Measurements from ENCODE around the gene STAG3. TPM values are rescaled to one million over a fixed set of nuclear protein-coding genes. Genes with fewer than 3 reads are reported as not detected.

Gene STAG3
- total and polyA plus RNA-seq, 2 of the 4 experiments (the other 2 are of a cell fraction), result 0.36 to 0.65 TPM

DNA sequence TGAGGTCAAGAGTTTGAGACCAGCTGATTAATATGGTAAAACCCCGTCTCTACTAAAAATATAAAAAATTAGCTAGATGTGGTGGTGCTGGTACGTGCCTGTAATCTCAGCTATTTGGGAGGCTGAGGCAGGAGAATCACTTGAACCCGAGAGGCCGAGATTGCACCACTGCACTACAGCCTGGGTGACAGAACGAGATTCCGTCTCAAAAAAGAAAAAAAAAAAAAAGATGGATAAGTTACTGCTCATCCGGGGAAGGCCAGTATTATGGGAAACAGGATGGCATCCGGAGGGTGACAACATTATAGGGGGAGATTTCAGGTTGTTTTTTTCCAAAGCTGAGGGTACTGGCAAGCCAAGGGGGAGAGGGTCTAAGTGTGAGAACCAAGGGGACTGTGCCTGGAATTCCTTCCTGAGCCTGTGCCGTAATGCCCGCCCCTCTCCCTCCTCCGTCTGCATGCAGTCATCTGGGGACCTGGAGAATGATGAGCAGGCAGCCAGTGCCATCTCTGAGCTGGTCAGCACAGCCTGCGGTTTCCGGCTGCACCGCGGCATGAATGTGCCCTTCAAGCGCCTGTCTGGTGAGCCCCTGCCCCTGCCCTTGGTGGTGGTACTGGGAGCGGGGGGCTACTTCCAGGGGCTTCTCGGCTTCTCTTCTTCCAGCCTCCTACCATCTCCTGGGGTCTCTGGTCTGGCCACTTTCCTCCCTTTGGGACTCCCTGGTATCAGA, 24.6 kb upstream of the STAG3 start:
- peaks cover 23% of the 10 kb centered on the region for H4K20me1 ChIP-seq (ENCODE audit: insufficient read depth, low read length)
- no TSS peak for BruUV-seq (replicated peaks)
- CTCF ChIA-PET, result no interaction called here

More for the DNA sequence above, 24.6 kb upstream of the STAG3 start:
- Histone ChIP-seq H3K4me3 (ENCODE audit: insufficient read depth, low read depth, low read length) (no peak overlapping the region), H2AK9ac (replicated peaks; ENCODE audit: low read depth, low read length, poor library complexity) (no peak overlapping the region), H3K56ac (ENCODE audit: extremely low read depth, insufficient read depth, low read length) (no peak overlapping the region), H3K4ac (ENCODE audit: low read depth, low read length) (no peak overlapping the region), H3K4me2 (ENCODE audit: low read depth, low read length) (no peak overlapping the region), H3K9me3 (ENCODE audit: control insufficient read depth, insufficient read depth, low read length) (no peaks in the 10 kb centered on the region), H3K36me3 (ENCODE audit: control insufficient read depth, insufficient read depth, low read length) (peaks cover 42% of the 10 kb centered on the region), H3K14ac (replicated peaks; ENCODE audit: low read depth, low read length) (no peak overlapping the region), H2BK20ac (ENCODE audit: low read depth, low read length) (no peak overlapping the region), H2BK120ac (ENCODE audit: low read depth, low read length) (no peak overlapping the region), H3K27me3 (ENCODE audit: control insufficient read depth, insufficient read depth, low read length) (no peaks in the 10 kb centered on the region), H3K79me1 (ENCODE audit: low read depth in 1 of 2, low read length in 2 of 2) (peaks cover 32 to 78% of the 10 kb centered on the region in 2 experiments), H2AK5ac (ENCODE audit: low read depth, low read length) (no peak overlapping the region), H2BK15ac (ENCODE audit: low read depth, low read length) (no peak overlapping the region), H3K18ac (ENCODE audit: low read depth, low read length) (no peak overlapping the region), H3K23ac (ENCODE audit: low read depth, low read length) (no peak overlapping the region), H2AFZ (replicated peaks; ENCODE audit: low read length, poor library complexity) (no peak overlapping the region), H3K9me1 (ENCODE audit: insufficient read depth, low read length) (no peaks in the 10 kb centered on the region), H4K8ac (ENCODE audit: low read depth in 2 of 2, low read length in 2 of 2) (no peak overlapping the region), H3K9ac (ENCODE audit: low read depth, low read length) (no peak overlapping the region), H2BK5ac (ENCODE audit: low read depth, low read length, poor library complexity, severe bottlenecking) (no peak overlapping the region), H4K5ac (ENCODE audit: low read depth, low read length) (no peak overlapping the region), H4K91ac (ENCODE audit: insufficient read depth, low read depth, low read length) (no peak overlapping the region), H3K27ac (ENCODE audit: insufficient read depth, low read length) (no peak overlapping the region), H3K4me1 (ENCODE audit: control insufficient read depth, insufficient read depth, low read length) (peaks cover 8% of the 10 kb centered on the region)
- DNase-seq (no peak), ATAC-seq (ENCODE audit: low read depth) (no peak)
- intact Hi-C loops (cut with micrococcal nuclease) (no loop called here), in situ Hi-C loops (cut with MboI; ENCODE audit: low sequenced_read_pairs) (no loop called here), dilution Hi-C loops (cut with HindIII; ENCODE audit: low sequenced_read_pairs, unreplicated experiment) (no loop called here)
- WGBS, 2 experiments (ENCODE audit: extremely low coverage in 2 of 2, insufficient read length in 1 of 2), result 92% methylated on average over 6 of the region's 18 CpGs; no CpG with 5 or more reads in 1 of the 2 experiments
- TF ChIP-seq, protein P1, sequence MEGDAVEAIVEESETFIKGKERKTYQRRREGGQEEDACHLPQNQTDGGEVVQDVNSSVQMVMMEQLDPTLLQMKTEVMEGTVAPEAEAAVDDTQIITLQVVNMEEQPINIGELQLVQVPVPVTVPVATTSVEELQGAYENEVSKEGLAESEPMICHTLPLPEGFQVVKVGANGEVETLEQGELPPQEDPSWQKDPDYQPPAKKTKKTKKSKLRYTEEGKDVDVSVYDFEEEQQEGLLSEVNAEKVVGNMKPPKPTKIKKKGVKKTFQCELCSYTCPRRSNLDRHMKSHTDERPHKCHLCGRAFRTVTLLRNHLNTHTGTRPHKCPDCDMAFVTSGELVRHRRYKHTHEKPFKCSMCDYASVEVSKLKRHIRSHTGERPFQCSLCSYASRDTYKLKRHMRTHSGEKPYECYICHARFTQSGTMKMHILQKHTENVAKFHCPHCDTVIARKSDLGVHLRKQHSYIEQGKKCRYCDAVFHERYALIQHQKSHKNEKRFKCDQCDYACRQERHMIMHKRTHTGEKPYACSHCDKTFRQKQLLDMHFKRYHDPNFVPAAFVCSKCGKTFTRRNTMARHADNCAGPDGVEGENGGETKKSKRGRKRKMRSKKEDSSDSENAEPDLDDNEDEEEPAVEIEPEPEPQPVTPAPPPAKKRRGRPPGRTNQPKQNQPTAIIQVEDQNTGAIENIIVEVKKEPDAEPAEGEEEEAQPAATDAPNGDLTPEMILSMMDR (conservative IDR thresholded peaks at IDR 0.05; ENCODE audit: low read depth, low read length), result no peak
- no peak for TF ChIP-seq RFX5 (IDR thresholded peaks at IDR 0.05; ENCODE audit: low read depth, low read length)
- TF ChIP-seq, protein P2, sequence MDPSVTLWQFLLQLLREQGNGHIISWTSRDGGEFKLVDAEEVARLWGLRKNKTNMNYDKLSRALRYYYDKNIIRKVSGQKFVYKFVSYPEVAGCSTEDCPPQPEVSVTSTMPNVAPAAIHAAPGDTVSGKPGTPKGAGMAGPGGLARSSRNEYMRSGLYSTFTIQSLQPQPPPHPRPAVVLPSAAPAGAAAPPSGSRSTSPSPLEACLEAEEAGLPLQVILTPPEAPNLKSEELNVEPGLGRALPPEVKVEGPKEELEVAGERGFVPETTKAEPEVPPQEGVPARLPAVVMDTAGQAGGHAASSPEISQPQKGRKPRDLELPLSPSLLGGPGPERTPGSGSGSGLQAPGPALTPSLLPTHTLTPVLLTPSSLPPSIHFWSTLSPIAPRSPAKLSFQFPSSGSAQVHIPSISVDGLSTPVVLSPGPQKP (IDR thresholded peaks at IDR 0.05; ENCODE audit: borderline replicate concordance, low read depth, low read length), result no peak
- POLR2A ChIA-PET (ENCODE audit: unreplicated experiment), result interaction anchor here (0.6 kb wide), 1 partner anchor 68 kb away, joined by 3 read pairs; no protein-coding TSS in a partner anchor

All from IMR-90 (cell line).